PC-3 (cell line): ENCODE measurements around the gene MRPL46.

Source experiments
- EZH2 ChIP-seq: fragments of 300-600 bp; sonication (generic); IDR thresholded peaks from one replicate; pipeline ENCODE4 v1.6.1; 2017; ENCODE audit warnings: antibody characterized with exemption, mild to moderate bottlenecking, low read length; ENCODE audit not compliant: unreplicated experiment
- EZH2phosphoT487 ChIP-seq: fragments of 300-600 bp; sonication (generic); IDR thresholded peaks from 2 replicates; pipeline ENCODE4 v1.6.1; 2018; ENCODE audit warnings: mild to moderate bottlenecking, antibody characterized with exemption, low read length, borderline replicate concordance
- TF ChIP-seq, protein P1 (sequence below): fragments of 300-600 bp; sonication (generic); conservative IDR thresholded peaks from 2 replicates; pipeline ENCODE4 v1.5.1; 2017; ENCODE audit warnings: antibody characterized with exemption, low read depth, mild to moderate bottlenecking, low read length

DNA sequence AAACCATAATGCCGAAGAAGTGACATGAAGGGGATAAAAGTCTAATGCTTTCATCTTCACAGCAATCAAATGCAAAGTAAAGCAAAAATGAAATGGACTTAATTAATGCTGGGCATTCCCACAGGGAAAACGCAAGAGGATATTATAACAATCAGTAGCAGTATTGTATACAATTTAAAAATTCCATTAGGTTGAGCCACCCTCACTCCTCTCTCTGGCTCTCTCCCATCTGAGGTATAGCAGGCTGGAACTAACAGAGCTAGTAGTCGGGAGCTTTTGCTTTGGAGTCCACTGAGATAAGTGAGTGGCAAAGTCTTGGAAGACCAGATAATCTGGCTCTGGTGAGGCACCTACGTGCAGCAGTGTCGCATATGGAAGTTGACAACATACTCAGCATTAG is 45.4 kb upstream of the MRPL46 start:
- TF ChIP-seq, protein P1, sequence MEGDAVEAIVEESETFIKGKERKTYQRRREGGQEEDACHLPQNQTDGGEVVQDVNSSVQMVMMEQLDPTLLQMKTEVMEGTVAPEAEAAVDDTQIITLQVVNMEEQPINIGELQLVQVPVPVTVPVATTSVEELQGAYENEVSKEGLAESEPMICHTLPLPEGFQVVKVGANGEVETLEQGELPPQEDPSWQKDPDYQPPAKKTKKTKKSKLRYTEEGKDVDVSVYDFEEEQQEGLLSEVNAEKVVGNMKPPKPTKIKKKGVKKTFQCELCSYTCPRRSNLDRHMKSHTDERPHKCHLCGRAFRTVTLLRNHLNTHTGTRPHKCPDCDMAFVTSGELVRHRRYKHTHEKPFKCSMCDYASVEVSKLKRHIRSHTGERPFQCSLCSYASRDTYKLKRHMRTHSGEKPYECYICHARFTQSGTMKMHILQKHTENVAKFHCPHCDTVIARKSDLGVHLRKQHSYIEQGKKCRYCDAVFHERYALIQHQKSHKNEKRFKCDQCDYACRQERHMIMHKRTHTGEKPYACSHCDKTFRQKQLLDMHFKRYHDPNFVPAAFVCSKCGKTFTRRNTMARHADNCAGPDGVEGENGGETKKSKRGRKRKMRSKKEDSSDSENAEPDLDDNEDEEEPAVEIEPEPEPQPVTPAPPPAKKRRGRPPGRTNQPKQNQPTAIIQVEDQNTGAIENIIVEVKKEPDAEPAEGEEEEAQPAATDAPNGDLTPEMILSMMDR = no peak
- no peak for TF ChIP-seq EZH2
- no peak for TF ChIP-seq EZH2phosphoT487
